Amygdala (tissue), 56 donors: ENCODE data around the gene CHPF2.
A peak's percentile ranks its signal among the peaks of the same experiment; 100 is the strongest.

ENCODE experiments used
- DNase-seq, 56 donors: peaks; one replicate each; lab custom pipeline; 2025; lab: John Stamatoyannopoulos, UW

The CHPF2 gene

DNA sequence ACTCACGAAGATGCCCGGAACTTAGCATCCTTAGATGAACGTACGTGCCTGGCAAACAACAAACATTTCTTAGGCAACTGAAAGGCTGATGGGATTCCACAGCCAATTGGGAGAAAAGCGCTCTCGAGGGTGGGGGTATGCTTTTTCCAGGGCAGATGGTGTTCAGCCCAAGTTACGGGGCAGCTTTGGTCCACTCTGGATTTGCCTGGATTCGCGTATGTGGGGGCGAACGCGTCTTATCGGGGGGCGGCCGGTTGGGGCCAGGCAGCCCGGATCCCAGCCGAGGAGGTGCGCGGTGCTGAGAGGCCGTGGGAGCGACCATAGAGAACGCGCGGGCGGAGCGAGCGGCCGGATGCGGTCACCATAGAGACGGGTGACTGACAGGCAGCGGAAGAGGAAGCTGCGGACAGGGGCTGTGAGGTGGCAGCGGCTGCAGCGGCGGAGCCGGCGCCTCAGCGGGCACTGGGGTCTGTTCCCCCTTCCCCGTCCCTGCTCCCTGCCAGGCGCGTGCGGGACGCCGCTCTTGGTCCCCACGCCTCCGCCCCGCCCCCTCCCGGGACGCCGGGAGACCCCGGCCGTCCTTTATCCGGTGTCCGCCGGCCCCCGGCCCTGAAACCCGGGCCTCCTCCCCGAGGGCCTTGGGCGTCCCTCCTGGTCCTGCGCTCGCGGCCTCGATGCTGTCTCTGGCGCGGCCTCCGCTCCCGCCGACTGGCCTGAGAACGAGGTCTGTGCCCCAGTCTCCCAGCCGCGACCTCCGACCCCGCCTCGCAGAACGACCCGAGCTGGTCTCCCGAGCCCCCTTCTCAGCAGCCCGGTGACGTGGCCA lies at the start of gene CHPF2:
CHPF2 (plus strand) TSS at position 393 of the 826 bp plus-strand sequence. CDS start 1,529 bp downstream, outside the sequence.
- DNase-seq = peak; percentile 44 to 94 (median 82)

- no peak for DNase-seq
Measured at GRCh38 chr7:151185762-151186639, 46.3 kb upstream of the CHPF2 start.

- DNase-seq = no peak
Measured at GRCh38 chr7:151186640-151187408, 45.5 kb upstream of the CHPF2 start, which contains the start of gene ASB10. TSS of gene ASB10 (minus strand) at chr7:151187250. CDS start at chr7:151187130, 120 bp downstream.

GRCh38 chr7:151187409-151188251 lies 44.7 kb upstream of the CHPF2 start:
- DNase-seq = no peak

- DNase-seq = no peak
Measured at GRCh38 chr7:151188252-151188542, 44.1 kb upstream of the CHPF2 start.

- DNase-seq = no peak
Measured at GRCh38 chr7:151189038-151189437, 43.2 kb upstream of the CHPF2 start.

DNA sequence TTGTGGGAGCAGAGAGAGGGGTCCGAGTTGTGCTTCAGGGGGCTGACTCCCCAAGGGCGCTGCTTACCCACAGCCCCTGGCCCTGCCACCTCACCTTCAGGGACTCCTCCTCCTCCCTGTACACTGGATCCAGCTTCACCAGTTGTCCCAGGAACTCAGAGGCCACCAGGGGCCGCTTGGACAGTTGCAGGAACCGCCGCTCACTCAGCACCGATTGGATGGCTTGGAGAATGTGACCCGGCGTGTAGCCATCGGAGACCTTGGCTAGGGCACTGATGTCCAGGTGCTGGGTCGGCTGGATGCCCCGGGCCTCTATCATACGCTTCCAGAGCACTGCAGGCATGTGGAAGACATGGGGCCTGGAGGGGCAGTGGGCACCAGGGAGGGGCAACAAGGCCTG lies 40.7 kb upstream of the CHPF2 start:
- no peak for DNase-seq

DNA sequence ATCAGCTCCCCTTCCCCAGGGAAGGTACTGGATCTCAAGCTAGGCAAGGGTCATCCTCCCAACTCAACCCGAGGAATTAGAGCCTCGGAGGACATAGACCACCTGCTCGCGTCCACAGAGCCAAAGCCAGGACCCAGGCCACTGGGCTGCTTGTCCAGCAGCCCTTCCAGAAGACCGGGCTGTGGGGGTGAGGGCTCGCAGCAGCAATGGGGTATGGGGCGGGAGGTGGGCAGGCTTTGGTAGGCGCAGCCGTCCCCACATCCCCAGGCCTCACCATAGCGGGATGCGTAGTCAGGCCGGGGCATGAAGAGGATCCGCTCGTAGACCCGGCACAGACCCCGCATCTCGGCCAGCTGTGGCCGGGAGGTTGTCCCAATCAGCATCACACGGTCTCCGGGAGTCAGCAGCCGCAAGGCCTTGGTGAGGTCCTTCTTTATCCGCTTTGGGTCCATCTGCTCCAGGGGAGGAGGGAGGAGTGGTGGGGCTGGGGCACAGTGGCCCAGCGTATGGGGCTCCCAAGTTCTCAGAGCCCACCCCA lies 40.2 kb upstream of the CHPF2 start:
- no peak for DNase-seq

GRCh38 chr7:151193203-151193978 lies 38.9 kb upstream of the CHPF2 start:
- no peak for DNase-seq

DNA sequence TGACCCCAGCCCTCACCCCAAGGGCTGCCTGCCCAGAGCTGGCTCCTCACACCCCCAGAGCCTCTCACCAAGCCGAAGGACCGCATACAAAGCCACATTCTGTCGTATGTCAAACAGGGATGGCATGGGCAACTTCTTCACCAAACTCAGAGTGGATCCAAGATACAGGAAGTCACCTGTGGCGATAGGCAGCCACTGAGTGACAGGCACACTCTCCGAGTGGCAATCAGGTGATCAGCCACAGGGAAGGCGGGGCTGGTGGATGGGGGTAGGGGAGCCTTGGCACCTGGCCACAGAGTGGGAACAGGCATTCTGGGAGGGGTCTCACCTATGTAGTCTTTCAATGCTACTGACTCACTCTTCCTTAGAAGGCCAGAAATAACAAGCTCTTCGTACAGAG lies 38.1 kb upstream of the CHPF2 start:
- no peak for DNase-seq

- DNase-seq = no peak
Measured at GRCh38 chr7:151195616-151196450, 36.5 kb upstream of the CHPF2 start.

GRCh38 chr7:151197932-151198331 lies 34.4 kb upstream of the CHPF2 start:
- no peak for DNase-seq

- DNase-seq = peak in 32 of 56 donors; percentile 4 to 73 (median 28)
Measured at GRCh38 chr7:151198945-151199848, 33.1 kb upstream of the CHPF2 start.

GRCh38 chr7:151201344-151201743 lies 30.9 kb upstream of the CHPF2 start:
- DNase-seq = no peak

DNA sequence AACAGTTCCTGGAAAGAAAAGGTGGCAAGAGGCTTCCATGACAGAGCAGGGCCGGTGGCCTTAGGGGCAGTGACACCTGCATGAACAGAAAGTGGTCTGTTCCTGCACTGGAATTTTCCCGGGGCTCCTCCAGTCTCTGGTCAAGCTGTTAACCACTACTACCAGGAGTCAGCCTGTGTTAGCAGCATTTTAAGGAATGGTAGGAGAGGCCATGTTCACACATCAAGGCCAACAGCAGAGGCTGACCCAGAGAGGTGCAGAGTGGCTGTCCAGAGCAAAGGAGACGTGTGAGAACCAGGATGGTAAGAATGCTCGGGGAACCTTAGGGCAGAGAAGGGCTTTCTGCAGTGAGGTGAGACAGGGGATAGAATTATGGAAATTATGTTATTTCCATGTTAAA lies 30.5 kb upstream of the CHPF2 start:
- DNase-seq = no peak

DNA sequence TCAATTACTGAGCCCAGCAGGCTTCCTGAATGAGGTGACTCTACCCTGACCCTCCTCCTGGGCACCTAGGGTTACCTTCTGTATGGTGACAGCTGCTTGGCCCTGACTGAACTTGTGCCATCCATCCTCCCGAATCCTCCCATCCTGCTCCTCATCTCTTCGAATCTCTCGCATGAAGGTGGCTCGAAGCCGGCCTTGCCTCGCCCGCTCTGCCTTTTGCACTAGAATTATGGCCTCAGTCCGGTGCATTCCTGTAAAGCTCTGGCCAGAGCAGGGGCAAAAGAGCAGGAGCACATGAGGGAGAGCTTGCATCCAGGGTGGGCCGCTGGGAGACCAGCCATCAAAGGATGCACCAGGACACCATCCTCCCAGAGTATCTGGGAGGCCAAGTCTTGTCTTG lies 29.4 kb upstream of the CHPF2 start:
- DNase-seq = no peak
